ENCODE measurements around the gene ADGRL3.
"Not testable (repeated sequence)": the region's sequence is repeated elsewhere in the genome, so short reads cannot be mapped to it uniquely, and the experiment has no call there.

The ADGRL3 gene

DNA sequence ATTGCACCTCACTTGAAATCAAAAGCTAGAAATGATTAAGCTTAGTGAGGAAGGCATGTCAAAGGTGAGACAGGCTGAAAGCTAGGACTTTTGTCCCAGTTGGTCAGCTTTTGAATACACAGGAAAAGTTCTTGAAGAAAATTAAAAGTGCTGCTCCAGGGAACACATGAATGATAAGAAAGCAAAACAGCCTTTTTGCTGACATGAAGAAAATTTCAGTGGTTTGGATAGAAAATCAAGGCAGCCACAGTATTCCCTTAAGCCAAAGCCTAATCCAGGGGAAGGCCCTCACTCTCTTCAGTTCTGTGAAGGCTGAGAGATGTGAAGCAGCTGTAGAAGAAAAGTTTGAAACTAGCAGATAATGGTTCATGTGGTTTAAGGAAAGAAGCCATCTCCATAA lies 150.8 kb downstream of the ADGRL3 start:
- DNase-seq (ENCODE audit: low read depth in 2 of 2), result no peak

- DNase-seq (ENCODE audit: low read depth in 2 of 2), result no peak
Observed at GRCh38 chr4:61356696-61357095, 156.6 kb downstream of the ADGRL3 start.

GRCh38 chr4:61359301-61359700 lies 159.2 kb downstream of the ADGRL3 start:
- DNase-seq (ENCODE audit: low read depth in 2 of 2), result no peak

- DNase-seq (ENCODE audit: low read depth in 2 of 2), result not testable (repeated sequence)
Observed at GRCh38 chr4:61372817-61373216, 172.7 kb downstream of the ADGRL3 start.

DNA sequence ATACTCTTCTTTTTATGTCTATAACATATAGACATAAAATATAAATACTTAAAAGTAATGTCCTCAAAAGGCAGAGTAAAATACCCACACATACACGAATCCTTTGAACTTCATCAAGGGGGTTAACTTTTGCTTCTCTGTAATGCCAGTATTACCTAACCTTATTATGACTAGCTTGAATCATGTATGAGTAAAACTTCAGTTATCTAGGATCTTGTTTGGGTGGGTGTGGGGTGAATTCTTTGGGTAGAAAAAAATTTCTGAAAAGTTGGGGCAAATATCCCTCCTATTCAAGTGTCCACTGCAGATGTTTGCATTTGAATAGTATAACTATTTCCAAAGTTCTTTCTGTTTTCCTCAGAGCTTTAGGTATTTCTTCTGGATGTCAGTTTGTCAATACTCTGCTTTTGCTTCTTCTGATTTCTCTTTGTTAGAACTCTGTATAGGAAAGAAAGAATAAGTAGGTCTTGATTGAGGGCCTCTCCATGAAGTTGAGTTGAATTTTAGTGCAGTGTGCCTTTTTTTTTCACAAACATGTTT lies 173.8 kb downstream of the ADGRL3 start:
- no peak for DNase-seq (ENCODE audit: low read depth in 2 of 2)

GRCh38 chr4:61374447-61374891 lies 174.3 kb downstream of the ADGRL3 start:
- no peak for DNase-seq (ENCODE audit: low read depth in 2 of 2)

DNA sequence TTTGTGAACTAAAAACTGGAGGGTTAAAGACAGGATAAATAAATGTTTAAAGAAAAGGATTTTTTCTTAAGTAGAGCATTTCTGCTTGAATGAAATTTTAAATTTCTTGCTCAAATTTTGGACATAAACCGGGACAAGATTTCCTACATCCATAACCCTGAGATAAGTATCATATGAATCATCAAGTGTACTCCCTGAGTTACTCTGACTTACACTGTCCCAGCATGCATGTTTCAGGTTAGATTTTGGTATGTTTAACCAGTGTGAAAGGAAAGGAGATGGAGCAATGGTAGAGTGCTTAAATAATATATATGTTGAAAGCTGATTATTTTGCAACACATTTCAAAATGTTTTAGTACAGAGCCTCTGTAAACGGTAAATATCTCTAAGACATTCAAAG lies 175.2 kb downstream of the ADGRL3 start:
- no peak for DNase-seq (ENCODE audit: low read depth in 2 of 2)

DNA sequence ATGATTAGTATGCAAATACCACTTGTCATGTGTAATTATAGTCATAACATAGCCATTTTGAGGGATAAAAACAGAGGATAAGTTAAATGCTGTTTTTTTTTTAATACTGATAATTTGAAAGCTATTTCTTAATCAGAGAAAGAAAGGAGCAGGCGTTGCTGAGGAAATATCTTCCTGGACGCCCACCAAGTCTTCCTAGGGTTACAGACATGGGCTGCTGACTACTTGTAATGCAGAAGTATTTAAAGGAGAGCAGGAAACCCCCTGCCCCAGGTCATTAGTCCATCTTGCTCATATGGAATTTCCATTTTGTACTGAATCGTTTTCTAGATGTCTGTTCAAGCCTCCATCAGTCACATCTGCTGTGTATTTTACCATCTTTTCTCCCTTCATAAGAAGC lies 176.2 kb downstream of the ADGRL3 start:
- no peak for DNase-seq (ENCODE audit: low read depth in 2 of 2)

GRCh38 chr4:61379406-61379805 lies 179.3 kb downstream of the ADGRL3 start:
- DNase-seq (ENCODE audit: low read depth in 2 of 2), result no peak

GRCh38 chr4:61380865-61381264 lies 180.7 kb downstream of the ADGRL3 start:
- no peak for DNase-seq (ENCODE audit: low read depth in 2 of 2)

GRCh38 chr4:61385256-61385655 lies 185.1 kb downstream of the ADGRL3 start:
- DNase-seq (ENCODE audit: low read depth in 2 of 2), result no peak

- DNase-seq (ENCODE audit: low read depth in 2 of 2), result not testable (repeated sequence)
Observed at GRCh38 chr4:61387372-61387771, 187.2 kb downstream of the ADGRL3 start.

GRCh38 chr4:61389640-61390039 lies 189.5 kb downstream of the ADGRL3 start:
- DNase-seq (ENCODE audit: low read depth in 2 of 2), result no peak

- no peak for DNase-seq (ENCODE audit: low read depth in 2 of 2)
Observed at GRCh38 chr4:61395754-61396153, 195.6 kb downstream of the ADGRL3 start.

DNA sequence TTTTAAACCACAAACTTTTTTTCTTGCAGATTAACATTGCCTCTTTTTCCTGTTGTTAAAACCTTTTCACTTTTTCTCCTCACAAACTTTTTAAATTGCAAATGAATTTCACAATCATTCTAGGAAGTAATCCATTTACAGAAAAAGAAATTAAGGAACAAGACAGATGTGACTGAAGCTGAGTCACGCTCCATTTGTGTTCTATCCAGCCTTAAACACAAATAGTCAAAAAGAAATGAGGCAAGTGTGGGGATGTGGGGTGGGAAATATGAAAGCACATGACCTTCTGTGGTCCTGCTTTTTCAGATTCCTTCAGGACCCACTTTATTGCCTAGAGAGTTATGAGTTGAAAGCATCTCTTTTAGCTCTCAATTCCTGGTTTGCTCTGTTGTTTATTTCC lies 197.0 kb downstream of the ADGRL3 start:
- DNase-seq (ENCODE audit: low read depth in 2 of 2), result no peak

- DNase-seq (ENCODE audit: low read depth in 2 of 2), result no peak
Observed at GRCh38 chr4:61400439-61401038, 200.4 kb downstream of the ADGRL3 start.

GRCh38 chr4:61401771-61402170 lies 201.6 kb downstream of the ADGRL3 start:
- DNase-seq (ENCODE audit: low read depth in 2 of 2), result no peak

DNA sequence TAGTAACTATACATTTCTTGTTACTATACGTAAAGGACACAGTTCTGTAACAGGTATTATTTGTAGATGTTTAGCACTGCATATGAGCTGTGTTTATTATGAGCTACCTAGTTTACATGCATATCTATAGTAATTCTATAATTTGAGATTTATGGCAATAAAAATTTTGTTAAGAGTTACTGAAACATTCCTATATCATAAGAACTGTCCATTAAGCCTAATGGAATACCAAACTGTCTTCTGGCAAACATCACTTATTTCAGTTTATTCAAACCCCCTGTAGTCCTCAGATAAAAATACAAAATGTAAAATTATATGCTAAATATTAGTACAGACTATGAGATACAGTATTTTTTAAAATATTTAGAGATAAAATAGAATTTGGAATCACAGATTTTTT lies 205.2 kb downstream of the ADGRL3 start:
- no peak for DNase-seq (ENCODE audit: low read depth in 2 of 2)

- no peak for DNase-seq (ENCODE audit: low read depth in 2 of 2)
Observed at GRCh38 chr4:61406677-61407076, 206.6 kb downstream of the ADGRL3 start.

DNA sequence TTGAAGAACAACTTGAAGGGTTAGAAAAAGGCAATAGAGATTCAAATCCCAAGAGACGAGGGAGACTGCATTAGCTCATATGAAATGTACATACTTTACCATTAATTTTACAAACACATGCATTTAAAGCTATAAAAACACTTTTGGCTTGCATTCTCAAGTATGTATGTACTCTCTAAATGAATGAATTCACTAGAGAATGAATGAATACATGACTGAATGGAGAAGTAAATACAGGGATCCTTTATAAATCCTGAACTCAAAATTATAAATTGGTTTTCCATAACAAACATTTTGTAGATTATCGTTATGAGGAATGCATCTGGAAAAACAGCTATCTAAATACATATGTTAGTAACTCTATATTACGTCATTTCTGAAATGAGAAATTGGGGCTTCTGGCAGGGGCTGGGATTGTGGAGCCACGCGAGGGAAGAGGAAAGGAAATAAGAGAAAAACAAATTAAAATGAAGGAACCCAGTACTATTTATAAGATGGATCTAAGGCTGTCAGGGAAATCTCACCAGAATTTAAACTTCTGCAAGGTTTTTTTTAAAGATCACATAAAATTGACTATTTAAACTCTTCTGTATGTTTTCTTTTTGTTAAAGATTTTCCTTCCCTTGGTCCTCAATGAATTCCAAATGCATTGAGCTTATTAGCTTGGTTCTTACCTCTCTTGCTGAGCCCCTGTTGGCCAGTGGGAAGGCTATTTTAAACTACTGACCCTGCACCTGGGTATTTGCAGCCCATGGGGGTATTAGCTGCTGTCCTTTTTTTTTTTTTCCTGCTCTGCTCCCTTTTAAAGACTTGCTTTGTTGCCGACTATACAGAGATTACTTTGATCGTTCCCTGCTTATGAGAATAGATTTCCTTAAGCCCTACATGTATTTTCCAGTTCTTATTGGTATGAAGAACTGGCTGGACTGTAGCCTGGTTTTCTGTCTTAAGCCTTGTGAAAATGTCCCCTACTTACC lies 207.8 kb downstream of the ADGRL3 start:
- no peak for DNase-seq (ENCODE audit: low read depth in 2 of 2)

- DNase-seq (ENCODE audit: low read depth in 2 of 2), result no peak
Observed at GRCh38 chr4:61408861-61409260, 208.7 kb downstream of the ADGRL3 start.

DNA sequence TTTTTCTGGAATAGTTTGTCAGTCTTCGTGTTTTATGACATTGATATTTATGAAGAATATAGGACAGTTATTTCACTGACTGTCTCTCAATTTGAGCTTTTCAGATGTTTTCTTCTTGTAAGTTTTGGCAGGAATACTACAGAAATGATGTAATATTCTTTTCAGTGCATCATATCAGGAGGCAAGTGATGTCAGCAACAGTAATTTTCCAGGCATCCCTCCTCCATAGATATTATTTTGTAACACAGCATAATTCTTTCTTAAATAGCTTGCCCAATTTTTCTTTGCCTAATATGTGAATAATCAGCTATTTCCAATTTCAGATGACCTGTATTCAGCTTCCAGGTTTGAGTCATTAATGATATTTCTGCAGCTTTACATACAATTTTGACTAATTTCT lies 211.1 kb downstream of the ADGRL3 start:
- DNase-seq (ENCODE audit: low read depth in 2 of 2), result no peak

DNA sequence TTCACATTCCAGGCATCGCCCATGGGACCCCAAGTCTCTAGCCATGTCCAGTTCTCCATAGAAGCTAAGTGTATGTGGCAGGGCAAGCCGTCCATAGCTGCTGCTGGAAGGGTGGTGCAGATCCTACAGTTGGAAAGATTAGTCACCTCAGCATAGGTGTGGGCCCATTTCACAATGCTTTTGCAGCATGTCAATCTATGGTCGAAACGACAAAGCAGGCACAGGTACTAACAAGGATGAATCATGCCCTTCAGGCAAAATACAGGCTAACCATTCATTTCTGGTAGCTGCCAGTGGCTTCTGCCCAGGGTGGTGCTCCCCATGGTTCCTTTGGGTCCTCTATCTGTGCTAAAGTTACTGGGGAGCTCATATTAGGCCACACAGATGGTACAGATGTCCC lies 225.2 kb downstream of the ADGRL3 start:
- DNase-seq (ENCODE audit: low read depth in 2 of 2), result no peak

Data from stimulated activated CD4-positive, alpha-beta T cell treated with anti-CD3 and anti-CD28 coated beads, Interleukin-15, amount 100 ng/mL, for 48 hours (primary cell).